ENCODE measurements around the gene GHITM.

The GHITM gene

GRCh38 chr10:84201682-84202081, 62.4 kb downstream of the GHITM start:
- no peak for DNase-seq

- no peak for DNase-seq
Observed at GRCh38 chr10:84202349-84202748, 63.0 kb downstream of the GHITM start.
